MM.1S (cell line): Measurements from ENCODE around the gene GPR142.
"Not testable (repeated sequence)": the region's sequence is repeated elsewhere in the genome, so short reads cannot be mapped to it uniquely, and the experiment has no call there.

Experiments used
- DNase-seq: peaks from one replicate; pipeline ENCODE4 v3.0.0-alpha.2; 2015
- H2AFZ ChIP-seq: fragments of 300-600 bp; sonication (generic); 2 replicates; pipeline ENCODE4 v1.6.0; 2016; ENCODE audit warnings: antibody characterized with exemption, low read length
- H3F3A ChIP-seq: fragments of 300-600 bp; sonication (generic); 2 replicates; pipeline ENCODE4 v1.6.1; 2016; ENCODE audit warnings: mild to moderate bottlenecking, antibody characterized with exemption, low read length, moderate library complexity, mixed read lengths; ENCODE audit not compliant: insufficient read depth
- H3K27ac ChIP-seq: fragments of 300-600 bp; sonication (generic); 2 replicates; pipeline ENCODE4 v1.5.1; 2016; ENCODE audit warnings: mild to moderate bottlenecking, low read length
- H3K27me3 ChIP-seq: fragments of 300-600 bp; sonication (generic); replicated peaks from 2 replicates; pipeline ENCODE4 v1.6.0; 2016; ENCODE audit warnings: low read length; ENCODE audit not compliant: insufficient read depth
- H3K36me3 ChIP-seq: fragments of 300-600 bp; sonication (generic); replicated peaks from 2 replicates; pipeline ENCODE4 v1.6.1; 2016; ENCODE audit warnings: mild to moderate bottlenecking, low read length, mixed read lengths; ENCODE audit not compliant: insufficient read depth
- H3K4me1 ChIP-seq: fragments of 300-600 bp; sonication (generic); 2 replicates; pipeline ENCODE4 v1.6.1; 2016; ENCODE audit warnings: low read length, mixed read lengths
- H3K4me2 ChIP-seq: fragments of 300-600 bp; sonication (generic); 2 replicates; pipeline ENCODE4 v1.6.0; 2016; ENCODE audit warnings: low read depth, low read length
- H3K4me3 ChIP-seq: fragments of 300-600 bp; sonication (generic); 2 replicates; pipeline ENCODE4 v1.5.1; 2016; ENCODE audit warnings: low read length, mixed read lengths
- H3K79me2 ChIP-seq: fragments of 300-600 bp; sonication (generic); 2 replicates; pipeline ENCODE4 v1.6.1; 2016; ENCODE audit warnings: mixed run types, low read length, mixed read lengths
- H3K9ac ChIP-seq: fragments of 300-600 bp; sonication (generic); 2 replicates; pipeline ENCODE4 v1.6.1; 2016; ENCODE audit warnings: low read length, mixed read lengths
- H3K9me2 ChIP-seq: fragments of 300-600 bp; sonication (generic); replicated peaks from 2 replicates; pipeline ENCODE4 v1.6.1; 2016; ENCODE audit warnings: mild to moderate bottlenecking, low read length, mixed read lengths; ENCODE audit not compliant: insufficient read depth
- H3K9me3 ChIP-seq: fragments of 300-600 bp; sonication (generic); replicated peaks from 2 replicates; pipeline ENCODE4 v1.6.1; 2016; ENCODE audit warnings: mild to moderate bottlenecking, low read length, mixed read lengths; ENCODE audit not compliant: insufficient read depth
- H4K20me1 ChIP-seq: fragments of 300-600 bp; sonication (generic); 2 replicates; pipeline ENCODE4 v1.6.1; 2016; ENCODE audit warnings: mild to moderate bottlenecking, low read length, moderate library complexity, mixed read lengths; ENCODE audit not compliant: insufficient read depth
- CTCF ChIP-seq: fragments of 300-600 bp; sonication (generic); IDR thresholded peaks from 2 replicates; pipeline ENCODE4 v1.5.1; 2016; ENCODE audit warnings: antibody characterized with exemption, low read length, mixed read lengths
- EZH2 ChIP-seq: fragments of 300-600 bp; sonication (generic); optimal IDR thresholded peaks from 2 replicates; pipeline ENCODE3; 2017; ENCODE audit warnings: low read depth, mild to moderate bottlenecking, antibody characterized with exemption, low read length, mixed read lengths
- EZH2phosphoT487 ChIP-seq: fragments of 300-600 bp; sonication (generic); IDR thresholded peaks from 2 replicates; pipeline ENCODE4 v1.6.1; 2018; ENCODE audit warnings: antibody characterized with exemption, low read length

GPR142 gene

GRCh38 chr17:74404218-74404617, 36.9 kb downstream of the GPR142 start:
- no peaks in the 10 kb centered on the region for H3K36me3 ChIP-seq
- H3K27ac ChIP-seq: no peak overlapping the region
- H3F3A ChIP-seq: no peaks in the 10 kb centered on the region
- DNase-seq: no peak
- H3K9me3 ChIP-seq: no peaks in the 10 kb centered on the region
- peaks cover 80% of the 10 kb centered on the region for H3K27me3 ChIP-seq
- no peak overlapping the region for H3K4me3 ChIP-seq
- no peaks in the 10 kb centered on the region for H3K79me2 ChIP-seq
- H3K4me1 ChIP-seq: no peaks in the 10 kb centered on the region
- H3K4me2 ChIP-seq: no peak overlapping the region
- H3K9me2 ChIP-seq: no peaks in the 10 kb centered on the region
- H4K20me1 ChIP-seq: no peaks in the 10 kb centered on the region
- TF ChIP-seq CTCF: no peak
- no peak for TF ChIP-seq EZH2phosphoT487
- no peak for TF ChIP-seq EZH2
- H3K9ac ChIP-seq: no peak overlapping the region
- H2AFZ ChIP-seq: no peak overlapping the region

GRCh38 chr17:74404789-74405188, 37.5 kb downstream of the GPR142 start:
- Histone ChIP-seq H3K27ac (no peak overlapping the region), H3K27me3 (peaks cover 76% of the 10 kb centered on the region), H3F3A (no peaks in the 10 kb centered on the region), H3K9me2 (no peaks in the 10 kb centered on the region), H3K4me3 (no peak overlapping the region), H4K20me1 (no peaks in the 10 kb centered on the region), H3K9me3 (no peaks in the 10 kb centered on the region), H2AFZ (no peak overlapping the region), H3K4me2 (no peak overlapping the region), H3K4me1 (no peaks in the 10 kb centered on the region), H3K9ac (no peak overlapping the region), H3K79me2 (no peaks in the 10 kb centered on the region), H3K36me3 (no peaks in the 10 kb centered on the region)
- DNase-seq: no peak
- TF ChIP-seq CTCF (no peak), EZH2 (no peak), EZH2phosphoT487 (no peak)

- not testable (repeated sequence) for H3K79me2 ChIP-seq, H3K27ac ChIP-seq, H3K4me1 ChIP-seq, H3K4me2 ChIP-seq, H4K20me1 ChIP-seq, H3K9me2 ChIP-seq, H2AFZ ChIP-seq, DNase-seq, H3K9me3 ChIP-seq, H3K4me3 ChIP-seq, H3K36me3 ChIP-seq, H3K9ac ChIP-seq, H3F3A ChIP-seq
- peaks cover 73% of the 10 kb centered on the region for H3K27me3 ChIP-seq
Measured at GRCh38 chr17:74405311-74405710, 38.0 kb downstream of the GPR142 start.

GRCh38 chr17:74407384-74407783, 40.1 kb downstream of the GPR142 start:
- Histone ChIP-seq H3K79me2 (no peaks in the 10 kb centered on the region), H3K9ac (no peak overlapping the region), H3K9me3 (no peaks in the 10 kb centered on the region), H3K27ac (no peak overlapping the region), H3K4me1 (no peaks in the 10 kb centered on the region), H3K27me3 (peaks cover 70% of the 10 kb centered on the region), H3K4me3 (no peak overlapping the region), H4K20me1 (no peaks in the 10 kb centered on the region), H3F3A (no peaks in the 10 kb centered on the region), H3K36me3 (no peaks in the 10 kb centered on the region), H3K4me2 (no peak overlapping the region), H2AFZ (no peak overlapping the region), H3K9me2 (no peaks in the 10 kb centered on the region)
- TF ChIP-seq EZH2phosphoT487: no peak
- no peak for TF ChIP-seq CTCF
- no peak for TF ChIP-seq EZH2
- no peak for DNase-seq
